Endodermal cell (in vitro differentiated cells): Measurements from ENCODE around the gene INSC. TPM values are rescaled to one million over a fixed set of nuclear protein-coding genes. Genes with fewer than 3 reads are reported as not detected.

Experiments used
- DNase-seq: peaks from one replicate; pipeline ENCODE4 v3.0.0-alpha.2; 2017
- H3K27ac ChIP-seq: 2 replicates; pipeline ENCODE4 v1.5.1; 2013; ENCODE audit warnings: mild to moderate bottlenecking, low read depth, low read length, moderate library complexity
- H3K27me3 ChIP-seq: 2 replicates; pipeline ENCODE4 v1.6.1; 2013; ENCODE audit warnings: mild to moderate bottlenecking, low read length, moderate library complexity; ENCODE audit not compliant: insufficient read depth, control insufficient read depth, poor library complexity, severe bottlenecking
- H3K36me3 ChIP-seq: 2 replicates; pipeline ENCODE4 v1.7.0; 2013; ENCODE audit warnings: mild to moderate bottlenecking, low read length, moderate library complexity; ENCODE audit not compliant: control insufficient read depth, insufficient read depth
- H3K4me1 ChIP-seq: one replicate; pipeline ENCODE4 v1.7.0; 2013; ENCODE audit warnings: low read length; ENCODE audit not compliant: control insufficient read depth, insufficient read depth
- H3K4me3 ChIP-seq: 2 replicates; pipeline ENCODE4 v1.5.1; 2013; ENCODE audit warnings: mild to moderate bottlenecking, low read length, moderate library complexity
- H3K9ac ChIP-seq: 2 replicates; pipeline ENCODE4 v1.6.1; 2013; ENCODE audit warnings: mild to moderate bottlenecking, low read length, moderate library complexity; ENCODE audit not compliant: poor library complexity, severe bottlenecking; ENCODE audit errors: extremely low read depth
- H3K9me3 ChIP-seq: 2 replicates; pipeline ENCODE4 v1.6.1; 2013; ENCODE audit warnings: mild to moderate bottlenecking, low read length, moderate library complexity; ENCODE audit not compliant: control insufficient read depth
- H3K27ac Mint-ChIP-seq: 2 replicates; pipeline ENCODE4 v1.8.0; 2020; ENCODE audit warnings: mixed read lengths
- H3K27me3 Mint-ChIP-seq: 2 replicates; pipeline ENCODE4 v1.8.0; 2021; ENCODE audit warnings: mild to moderate bottlenecking, mixed read lengths; ENCODE audit not compliant: insufficient read depth
- H3K36me3 Mint-ChIP-seq: 2 replicates; pipeline ENCODE4 v1.8.0; 2020; ENCODE audit warnings: low read depth, mixed read lengths
- H3K4me1 Mint-ChIP-seq: 2 replicates; pipeline ENCODE4 v1.8.0; 2020; ENCODE audit warnings: mixed read lengths
- H3K4me3 Mint-ChIP-seq: 2 replicates; pipeline ENCODE4 v1.8.0; 2020; ENCODE audit warnings: mild to moderate bottlenecking, moderate library complexity, mixed read lengths
- H3K9me3 Mint-ChIP-seq: 2 replicates; pipeline ENCODE4 v1.8.0; 2020; ENCODE audit warnings: mild to moderate bottlenecking, mixed read lengths
- CTCF ChIP-seq: fragments of 200-600 bp; sonication (generic); conservative IDR thresholded peaks from 2 replicates; pipeline ENCODE4 v1.5.0; 2021; ENCODE audit warnings: antibody characterized with exemption, mild to moderate bottlenecking
- WGBS, 2 experiments: methylation state at CpG; one replicate each; pipeline versions ENCODE4 v1.1.5 to v1.1.7; 2013; ENCODE audit warnings: missing lambda C conversion rate in 2 of 2, mixed read lengths in 1 of 2; ENCODE audit not compliant: insufficient coverage in 1 of 2, insufficient read length in 1 of 2; 5-methylcytosine and 5-hydroxymethylcytosine counted together
- total RNA-seq, 2 donors: library from RNA; stranded (reverse); fragmentation: NEBNext Ultra II Directional in 1 of 2; extraction: Animal tissue kit (Norgen Biotek cat#: 25700) in 1 of 2; gene quantifications; 2 replicates in 1 of 2; 3 replicates in 1 of 2; pipeline ENCODE4 v1.2.1, GENCODE V29; 2021

INSC gene
- total RNA-seq, 2 donors from 2014 or later = not detected

GRCh38 chr11:15127341-15127740, 12.6 kb downstream of the INSC start:
- Mint-ChIP-seq H3K4me3 (no peak overlapping the region), H3K36me3 (no peaks in the 10 kb centered on the region), H3K9me3 (no peaks in the 10 kb centered on the region), H3K27me3 (peaks cover 14% of the 10 kb centered on the region), H3K27ac (no peak overlapping the region), H3K4me1 (no peaks in the 10 kb centered on the region)
- Histone ChIP-seq H3K4me1 (no peaks in the 10 kb centered on the region), H3K36me3 (no peaks in the 10 kb centered on the region), H3K9me3 (no peaks in the 10 kb centered on the region), H3K27ac (no peak overlapping the region), H3K9ac (no peak overlapping the region), H3K27me3 (peaks cover 9% of the 10 kb centered on the region), H3K4me3 (no peak overlapping the region)
- DNase-seq = no peak
- TF ChIP-seq CTCF = no peak
- 91 to 94% methylated on average over 2 to 6 of the region's 6 CpGs for WGBS, 2 experiments

GRCh38 chr11:15128621-15129020, 13.9 kb downstream of the INSC start:
- Histone ChIP-seq H3K27ac (no peak overlapping the region), H3K9ac (no peak overlapping the region), H3K9me3 (no peaks in the 10 kb centered on the region), H3K4me1 (no peaks in the 10 kb centered on the region), H3K4me3 (no peak overlapping the region), H3K36me3 (no peaks in the 10 kb centered on the region), H3K27me3 (no peaks in the 10 kb centered on the region)
- Mint-ChIP-seq H3K9me3 (no peaks in the 10 kb centered on the region), H3K36me3 (no peaks in the 10 kb centered on the region), H3K4me1 (no peaks in the 10 kb centered on the region), H3K27me3 (peaks cover 4% of the 10 kb centered on the region), H3K4me3 (no peak overlapping the region), H3K27ac (no peak overlapping the region)
- TF ChIP-seq CTCF = no peak
- WGBS, 2 experiments = 69 to 100% methylated on average over 1 to 2 of the region's 2 CpGs
- no peak for DNase-seq

- Mint-ChIP-seq H3K36me3 (no peaks in the 10 kb centered on the region), H3K9me3 (no peaks in the 10 kb centered on the region), H3K27me3 (peaks cover 2% of the 10 kb centered on the region), H3K4me1 (no peaks in the 10 kb centered on the region), H3K27ac (no peak overlapping the region), H3K4me3 (no peak overlapping the region)
- H3K4me1 ChIP-seq = no peaks in the 10 kb centered on the region
- H3K27ac ChIP-seq = no peak overlapping the region
- TF ChIP-seq CTCF = no peak
- H3K4me3 ChIP-seq = no peak overlapping the region
- no peaks in the 10 kb centered on the region for H3K27me3 ChIP-seq
- DNase-seq = no peak
- WGBS, 2 experiments = no CpG with 5 or more reads among the region's 1 CpG
- H3K9me3 ChIP-seq = no peaks in the 10 kb centered on the region
- H3K9ac ChIP-seq = no peak overlapping the region
- H3K36me3 ChIP-seq = no peaks in the 10 kb centered on the region
Measured at GRCh38 chr11:15136166-15136565, 21.4 kb downstream of the INSC start.
